Measurements from ENCODE around the gene JCAD. TPM values are rescaled to one million over a fixed set of nuclear protein-coding genes. Genes with fewer than 3 reads are reported as not detected.

JCAD gene
- polyA plus RNA-seq, 2 of the 4 experiments (the other 2 are of a cell fraction) = 4.4 to 6.4 TPM

DNA sequence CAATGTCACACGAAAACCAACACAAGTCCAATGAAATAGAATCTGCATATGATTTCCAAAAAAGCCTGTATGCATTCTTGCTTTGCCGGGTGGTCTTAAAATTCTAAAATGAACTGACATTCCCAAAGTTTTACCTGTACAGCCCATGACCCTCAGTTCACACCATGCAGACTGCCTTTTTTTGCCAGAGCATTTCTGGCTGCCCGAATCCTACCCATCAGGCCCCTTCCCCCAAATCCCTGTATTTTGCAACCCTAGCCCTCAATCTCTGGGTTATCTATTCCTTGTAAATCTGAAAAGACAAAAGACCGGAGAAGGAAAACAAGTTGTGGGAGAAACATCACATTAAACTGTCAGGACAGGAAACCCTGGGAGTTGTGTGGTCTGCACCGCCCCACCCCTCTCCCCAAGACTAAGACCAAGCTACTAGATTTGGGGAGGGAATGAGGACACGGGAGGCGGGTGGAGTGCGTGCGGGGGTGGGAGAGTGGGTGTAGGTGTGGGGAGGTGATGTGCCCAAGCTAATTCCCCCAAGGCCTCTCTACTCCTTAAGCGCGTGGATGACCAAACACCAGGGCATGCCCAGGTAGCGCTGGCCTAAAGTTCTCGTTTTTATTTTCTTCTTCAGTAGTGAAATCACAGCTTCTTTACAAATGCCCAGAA, 1.4 kb downstream of the JCAD start:
- peaks cover 36% of the 10 kb centered on the region for H3K4me1 ChIP-seq
- ChIA-PET POLR2A (no interaction called here), CTCF (interaction anchor here (0.6 to 2.3 kb wide), 7 partner anchors 13 to 212 kb away, joined by 3 to 12 read pairs (median 3); no protein-coding TSS in a partner anchor)
- FAIRE-seq = peak; percentile 56
- peak overlapping the region; percentile 96 for H3K4me2 ChIP-seq
- DNase-seq (ENCODE audit: low read depth in 1 of 2, low spot score in 1 of 2) = no peak
- ATAC-seq = peak; percentile 7 to 48; a peak in 5 of 6 replicates
- WGBS (ENCODE audit: missing lambda C conversion rate) = 28% methylated on average over 13 of the region's 13 CpGs
- peak overlapping the region; percentile 93 for H3K4me3 ChIP-seq
- H3K27ac ChIP-seq = peak overlapping the region; percentile 83 to 91
- TF ChIP-seq FOSB (CRISPR knock-in tag; IDR thresholded peaks at IDR 0.05) (no peak), HEYL (CRISPR knock-in tag; IDR thresholded peaks at IDR 0.05) (no peak), POLR2AphosphoS2 (conservative IDR thresholded peaks at IDR 0.05; ENCODE audit: low read length) (no peak), HOXB13 (CRISPR knock-in tag; IDR thresholded peaks at IDR 0.05; ENCODE audit: low read depth) (no peak), JUNB (IDR thresholded peaks at IDR 0.05) (no peak), RAD21 (conservative IDR thresholded peaks at IDR 0.05 in 1 of 2, IDR thresholded peaks at IDR 0.05 in 1 of 2) (no peak), SREBF2 (IDR thresholded peaks at IDR 0.05) (no peak), RCOR1 (IDR thresholded peaks at IDR 0.05; ENCODE audit: low read depth, low read length) (no peak), NPAS2 (CRISPR knock-in tag; IDR thresholded peaks at IDR 0.05; ENCODE audit: borderline replicate concordance) (no peak), EHMT2 (IDR thresholded peaks at IDR 0.05; ENCODE audit: low read depth) (no peak), ZNF302 (CRISPR knock-in tag; IDR thresholded peaks at IDR 0.05) (no peak), MAFK (IDR thresholded peaks at IDR 0.05; ENCODE audit: partially characterized antibody) (no peak), ZC3H11A (IDR thresholded peaks at IDR 0.05) (no peak), NFE2L2 (conservative IDR thresholded peaks at IDR 0.05; ENCODE audit: low read length) (no peak), FOXS1 (CRISPR knock-in tag; IDR thresholded peaks at IDR 0.05) (no peak)
- TF ChIP-seq, protein P1, sequence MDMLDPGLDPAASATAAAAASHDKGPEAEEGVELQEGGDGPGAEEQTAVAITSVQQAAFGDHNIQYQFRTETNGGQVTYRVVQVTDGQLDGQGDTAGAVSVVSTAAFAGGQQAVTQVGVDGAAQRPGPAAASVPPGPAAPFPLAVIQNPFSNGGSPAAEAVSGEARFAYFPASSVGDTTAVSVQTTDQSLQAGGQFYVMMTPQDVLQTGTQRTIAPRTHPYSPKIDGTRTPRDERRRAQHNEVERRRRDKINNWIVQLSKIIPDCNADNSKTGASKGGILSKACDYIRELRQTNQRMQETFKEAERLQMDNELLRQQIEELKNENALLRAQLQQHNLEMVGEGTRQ (IDR thresholded peaks at IDR 0.05) = no peak
- TF ChIP-seq, protein P2, sequence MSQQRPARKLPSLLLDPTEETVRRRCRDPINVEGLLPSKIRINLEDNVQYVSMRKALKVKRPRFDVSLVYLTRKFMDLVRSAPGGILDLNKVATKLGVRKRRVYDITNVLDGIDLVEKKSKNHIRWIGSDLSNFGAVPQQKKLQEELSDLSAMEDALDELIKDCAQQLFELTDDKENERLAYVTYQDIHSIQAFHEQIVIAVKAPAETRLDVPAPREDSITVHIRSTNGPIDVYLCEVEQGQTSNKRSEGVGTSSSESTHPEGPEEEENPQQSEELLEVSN (IDR thresholded peaks at IDR 0.05; ENCODE audit: borderline replicate concordance, low read depth) = no peak
- TF ChIP-seq, protein P3, sequence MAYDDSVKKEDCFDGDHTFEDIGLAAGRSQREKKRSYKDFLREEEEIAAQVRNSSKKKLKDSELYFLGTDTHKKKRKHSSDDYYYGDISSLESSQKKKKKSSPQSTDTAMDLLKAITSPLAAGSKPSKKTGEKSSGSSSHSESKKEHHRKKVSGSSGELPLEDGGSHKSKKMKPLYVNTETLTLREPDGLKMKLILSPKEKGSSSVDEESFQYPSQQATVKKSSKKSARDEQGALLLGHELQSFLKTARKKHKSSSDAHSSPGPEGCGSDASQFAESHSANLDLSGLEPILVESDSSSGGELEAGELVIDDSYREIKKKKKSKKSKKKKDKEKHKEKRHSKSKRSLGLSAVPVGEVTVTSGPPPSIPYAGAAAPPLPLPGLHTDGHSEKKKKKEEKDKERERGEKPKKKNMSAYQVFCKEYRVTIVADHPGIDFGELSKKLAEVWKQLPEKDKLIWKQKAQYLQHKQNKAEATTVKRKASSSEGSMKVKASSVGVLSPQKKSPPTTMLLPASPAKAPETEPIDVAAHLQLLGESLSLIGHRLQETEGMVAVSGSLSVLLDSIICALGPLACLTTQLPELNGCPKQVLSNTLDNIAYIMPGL (CRISPR knock-in tag; IDR thresholded peaks at IDR 0.05; ENCODE audit: borderline replicate concordance) = no peak
- TF ChIP-seq, protein P4, sequence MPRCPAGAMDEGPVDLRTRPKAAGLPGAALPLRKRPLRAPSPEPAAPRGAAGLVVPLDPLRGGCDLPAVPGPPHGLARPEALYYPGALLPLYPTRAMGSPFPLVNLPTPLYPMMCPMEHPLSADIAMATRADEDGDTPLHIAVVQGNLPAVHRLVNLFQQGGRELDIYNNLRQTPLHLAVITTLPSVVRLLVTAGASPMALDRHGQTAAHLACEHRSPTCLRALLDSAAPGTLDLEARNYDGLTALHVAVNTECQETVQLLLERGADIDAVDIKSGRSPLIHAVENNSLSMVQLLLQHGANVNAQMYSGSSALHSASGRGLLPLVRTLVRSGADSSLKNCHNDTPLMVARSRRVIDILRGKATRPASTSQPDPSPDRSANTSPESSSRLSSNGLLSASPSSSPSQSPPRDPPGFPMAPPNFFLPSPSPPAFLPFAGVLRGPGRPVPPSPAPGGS (IDR thresholded peaks at IDR 0.05) = no peak
- H3K9me3 ChIP-seq = no peaks in the 10 kb centered on the region

DNA sequence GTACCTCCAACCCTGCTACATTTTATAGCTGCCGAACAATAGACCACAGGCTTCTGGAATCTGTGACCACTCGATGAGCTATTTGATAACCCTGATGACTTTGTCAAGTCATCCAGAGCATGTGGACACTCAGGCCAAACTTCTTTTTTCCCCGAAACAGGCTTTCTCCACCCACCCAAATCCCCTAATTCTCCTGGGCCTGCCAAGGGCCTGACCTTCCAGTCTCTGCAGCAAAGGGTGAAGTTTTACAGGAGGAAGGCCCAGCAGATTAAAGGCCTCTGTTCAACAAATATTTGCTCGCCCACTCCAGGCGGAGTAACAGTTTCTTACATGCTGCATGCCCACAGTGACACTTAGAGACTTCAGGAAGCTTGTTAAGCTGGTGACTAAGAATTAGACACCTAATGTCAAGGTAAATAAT, 2.0 kb downstream of the JCAD start:
- POLR2A ChIA-PET = no interaction called here

More for the DNA sequence above, 2.0 kb downstream of the JCAD start:
- ATAC-seq (peak in 1 of 2 experiments; percentile 65; a peak in 3 of 6 replicates), DNase-seq (ENCODE audit: low read depth in 1 of 2, low spot score in 1 of 2) (peak; percentile 18 to 58), FAIRE-seq (no peak)
- 13% methylated on average over 5 of the region's 5 CpGs for WGBS (ENCODE audit: missing lambda C conversion rate)
- CTCF ChIA-PET = interaction anchor here (0.6 to 2.3 kb wide), 4 partner anchors 13 to 412 kb away, joined by 3 to 12 read pairs (median 6); no protein-coding TSS in a partner anchor
- Histone ChIP-seq H3K9me3 (no peaks in the 10 kb centered on the region), H3K4me1 (peaks cover 39% of the 10 kb centered on the region), H3K4me2 (peak overlapping the region; percentile 96), H3K4me3 (peak overlapping the region; percentile 93; the same call in 1 of the 3 replicates), H3K27ac (peak overlapping the region; percentile 83 to 91)
- TF ChIP-seq, protein P5, sequence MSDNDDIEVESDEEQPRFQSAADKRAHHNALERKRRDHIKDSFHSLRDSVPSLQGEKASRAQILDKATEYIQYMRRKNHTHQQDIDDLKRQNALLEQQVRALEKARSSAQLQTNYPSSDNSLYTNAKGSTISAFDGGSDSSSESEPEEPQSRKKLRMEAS (IDR thresholded peaks at IDR 0.05) = peak; percentile 40; the same call in 1 of the 2 replicates
- TF ChIP-seq GATA3 (IDR thresholded peaks at IDR 0.05; ENCODE audit: borderline replicate concordance) (peak; percentile 75), ESRRA (IDR thresholded peaks at IDR 0.05; ENCODE audit: borderline replicate concordance, low read length) (no peak), MAFK (IDR thresholded peaks at IDR 0.05; ENCODE audit: partially characterized antibody) (no peak), NR3C1 (IDR thresholded peaks at IDR 0.05) (no peak), BHLHE40 (IDR thresholded peaks at IDR 0.05; ENCODE audit: low read depth, low read length) (no peak), SREBF2 (IDR thresholded peaks at IDR 0.05) (no peak), TFCP2L1 (CRISPR knock-in tag; IDR thresholded peaks at IDR 0.05) (no peak), TP53 (CRISPR knock-in tag; IDR thresholded peaks at IDR 0.05) (no peak), FOXS1 (CRISPR knock-in tag; IDR thresholded peaks at IDR 0.05) (no peak), CHD2 (IDR thresholded peaks at IDR 0.05; ENCODE audit: low read length, partially characterized antibody) (no peak), ZC3H11A (IDR thresholded peaks at IDR 0.05) (no peak)
- TF ChIP-seq, protein P6, sequence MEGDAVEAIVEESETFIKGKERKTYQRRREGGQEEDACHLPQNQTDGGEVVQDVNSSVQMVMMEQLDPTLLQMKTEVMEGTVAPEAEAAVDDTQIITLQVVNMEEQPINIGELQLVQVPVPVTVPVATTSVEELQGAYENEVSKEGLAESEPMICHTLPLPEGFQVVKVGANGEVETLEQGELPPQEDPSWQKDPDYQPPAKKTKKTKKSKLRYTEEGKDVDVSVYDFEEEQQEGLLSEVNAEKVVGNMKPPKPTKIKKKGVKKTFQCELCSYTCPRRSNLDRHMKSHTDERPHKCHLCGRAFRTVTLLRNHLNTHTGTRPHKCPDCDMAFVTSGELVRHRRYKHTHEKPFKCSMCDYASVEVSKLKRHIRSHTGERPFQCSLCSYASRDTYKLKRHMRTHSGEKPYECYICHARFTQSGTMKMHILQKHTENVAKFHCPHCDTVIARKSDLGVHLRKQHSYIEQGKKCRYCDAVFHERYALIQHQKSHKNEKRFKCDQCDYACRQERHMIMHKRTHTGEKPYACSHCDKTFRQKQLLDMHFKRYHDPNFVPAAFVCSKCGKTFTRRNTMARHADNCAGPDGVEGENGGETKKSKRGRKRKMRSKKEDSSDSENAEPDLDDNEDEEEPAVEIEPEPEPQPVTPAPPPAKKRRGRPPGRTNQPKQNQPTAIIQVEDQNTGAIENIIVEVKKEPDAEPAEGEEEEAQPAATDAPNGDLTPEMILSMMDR (IDR thresholded peaks at IDR 0.05) = no peak

Data from A549 (cell line).